ENCODE measurements around the gene RAB3IL1. TPM values are rescaled to one million over a fixed set of nuclear protein-coding genes. Genes with fewer than 3 reads are reported as not detected.
"Not testable (repeated sequence)": the region's sequence is repeated elsewhere in the genome, so short reads cannot be mapped to it uniquely, and the experiment has no call there.

The RAB3IL1 gene
- 10 to 100 TPM in 1 of 4 donors, 1 to 10 TPM in 3; 1.1 to 28.1 (median 5.7) TPM for total RNA-seq

DNA sequence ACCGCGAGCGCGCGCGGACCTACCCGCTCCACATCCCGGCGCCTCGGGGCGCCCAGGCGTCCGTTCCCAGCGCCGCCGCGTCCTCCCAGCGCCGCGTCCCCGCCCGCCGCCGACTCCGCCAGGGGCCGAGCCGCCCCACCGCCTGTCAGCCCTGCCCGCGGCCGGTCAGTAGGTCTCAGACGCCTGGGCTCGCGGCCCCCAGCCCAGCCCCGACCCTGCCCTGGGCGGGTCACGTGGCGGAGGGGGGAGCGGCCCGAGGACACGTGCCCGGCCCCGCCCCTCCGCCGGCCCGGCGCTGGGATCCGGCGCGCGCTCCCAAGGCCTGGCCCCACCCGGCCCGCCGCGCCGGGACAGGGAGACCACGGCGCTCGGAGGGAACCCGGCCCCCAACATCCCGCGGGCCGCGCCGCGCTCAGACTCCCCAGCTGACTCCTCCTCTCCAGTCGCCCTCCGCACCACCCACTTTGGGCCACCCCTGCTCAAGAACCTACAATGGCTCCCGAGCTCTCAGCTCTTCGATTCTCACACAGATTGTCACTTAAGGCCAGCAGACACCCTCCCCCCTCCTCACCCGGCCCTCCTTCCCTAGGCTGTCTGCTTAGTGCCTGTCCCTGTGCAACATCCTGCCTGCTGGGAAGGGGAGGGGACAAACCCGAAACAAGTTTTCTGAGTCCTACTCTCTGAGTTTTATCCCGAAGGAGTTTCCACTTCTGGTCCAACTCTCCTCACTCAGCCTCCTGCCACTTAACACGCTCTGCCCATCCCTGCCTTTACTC, at the start of gene RAB3IL1:
Gene RAB3IL1, minus strand, starts transcription at position 233 of the 776 bp plus-strand sequence. Its CDS starts 199 bp downstream, at position 34.
- Histone ChIP-seq H3K27ac (peak within 1 kb of the TSS; percentile 40 to 75 (median 64)), H3K27me3 (peaks cover 0 to 5% of the 10 kb centered on the region in 2 donors), H3K4me3 (peak within 1 kb of the TSS; percentile 45 to 75 (median 61)), H3K9me3 (no peaks in the 10 kb centered on the region), H3K36me3 (no peaks in the 10 kb centered on the region), H3K4me1 (peaks cover 0 to 8% (median 3%) of the 10 kb centered on the region in 4 donors)
- TF ChIP-seq CTCF (IDR thresholded peaks at IDR 0.05): no peak
- TF ChIP-seq POLR2A (IDR thresholded peaks at IDR 0.05): no peak
- DNase-seq: peak in 2 of 3 donors; percentile 67 to 74

DNA sequence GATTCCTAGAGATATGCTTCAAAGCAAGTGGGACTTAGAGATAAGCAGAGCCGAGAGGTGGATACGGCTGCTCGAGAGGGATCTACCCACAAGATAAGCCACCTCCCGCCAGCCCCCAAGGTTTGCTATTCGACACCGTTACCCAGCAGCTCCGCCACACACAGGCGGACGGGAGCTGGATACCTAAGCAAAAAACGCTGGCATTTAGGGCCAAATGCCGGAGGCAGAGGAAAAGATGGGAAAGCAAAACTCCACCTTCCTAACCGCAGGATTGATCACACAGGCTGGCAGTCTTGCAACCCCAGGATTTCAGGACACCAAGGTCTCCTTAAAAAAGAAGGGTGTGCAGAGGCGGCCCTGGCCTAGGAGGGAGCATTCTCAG, 49.4 kb upstream of the RAB3IL1 start:
- no peak for TF ChIP-seq POLR2A (IDR thresholded peaks at IDR 0.05)
- no peak for TF ChIP-seq CTCF (IDR thresholded peaks at IDR 0.05)
- Histone ChIP-seq H3K27ac (peak overlapping the region; percentile 100), H3K27me3 (no peaks in the 10 kb centered on the region), H3K9me3 (no peaks in the 10 kb centered on the region), H3K4me1 (peaks cover 5 to 69% (median 32%) of the 10 kb centered on the region in 4 donors), H3K4me3 (peak overlapping the region; percentile 85 to 99 (median 96)), H3K36me3 (peaks cover 0 to 22% (median 0%) of the 10 kb centered on the region in 3 donors)
- peak in 2 of 3 donors; percentile 56 to 60 for DNase-seq

DNA sequence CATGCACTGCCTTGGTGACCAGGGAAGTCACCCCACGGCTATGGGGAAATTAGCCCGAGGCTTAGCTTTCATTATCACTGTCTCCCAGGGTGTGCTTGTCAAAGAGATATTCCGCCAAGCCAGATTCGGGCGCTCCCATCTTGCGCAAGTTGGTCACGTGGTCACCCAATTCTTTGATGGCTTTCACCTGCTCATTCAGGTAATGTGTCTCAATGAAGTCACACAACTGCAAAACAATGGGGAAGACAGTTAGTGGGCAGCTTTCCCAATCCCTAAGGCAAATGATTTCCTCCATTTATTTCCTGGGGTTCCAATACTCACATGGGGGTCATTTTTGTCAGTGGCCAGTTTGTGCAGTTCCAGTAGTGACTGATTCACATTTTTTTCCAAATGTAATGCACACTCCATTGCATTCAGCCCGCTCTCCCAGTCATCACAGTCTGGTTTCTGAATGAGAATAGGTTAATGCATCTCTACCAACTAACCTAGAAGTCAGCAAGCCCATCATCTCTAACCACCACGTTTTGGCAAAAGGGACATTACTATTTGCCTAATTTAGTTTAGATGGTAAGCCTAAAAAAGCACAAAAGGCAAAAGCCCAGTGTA, 47.4 kb upstream of the RAB3IL1 start:
- H3K9me3 ChIP-seq, H3K27me3 ChIP-seq: not testable (repeated sequence)
- Histone ChIP-seq H3K36me3 (peaks cover 0 to 22% (median 0%) of the 10 kb centered on the region in 3 donors), H3K4me3 (peak overlapping the region; percentile 85 to 99 (median 96)), H3K27ac (peak overlapping the region; percentile 100), H3K4me1 (peaks cover 4 to 69% (median 26%) of the 10 kb centered on the region in 4 donors)
- TF ChIP-seq POLR2A (IDR thresholded peaks at IDR 0.05): peak in 1 of 2 donors; percentile 41
- peak in 2 of 3 donors; percentile 50 to 81 for DNase-seq

DNA sequence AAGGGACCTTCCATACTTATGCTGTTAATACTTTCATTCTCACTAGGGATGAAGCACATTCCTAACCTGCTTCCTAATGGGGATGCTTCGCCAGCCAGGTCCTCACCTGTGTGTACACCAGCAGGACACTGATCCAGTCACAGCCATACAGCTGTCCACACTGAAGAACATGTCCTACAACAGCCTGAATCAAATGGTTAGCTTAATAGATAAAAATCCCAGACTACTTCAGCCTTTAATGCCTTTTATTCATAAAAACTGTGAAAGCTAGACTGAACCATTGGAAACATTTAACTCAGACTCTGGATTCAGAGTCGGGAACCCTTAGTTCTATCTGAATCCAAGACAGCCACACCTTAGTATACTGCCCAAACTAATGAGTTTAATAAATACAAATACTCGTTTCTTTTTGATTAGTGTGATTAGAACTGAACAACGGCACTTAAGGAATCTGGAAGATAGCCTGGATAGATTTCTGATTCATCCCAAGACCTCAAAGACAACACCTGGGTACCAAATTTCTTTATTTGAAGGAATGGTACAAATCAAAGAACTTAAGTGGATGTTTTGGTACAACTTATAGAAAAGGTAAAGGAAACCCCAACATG, 46.8 kb upstream of the RAB3IL1 start:
- Histone ChIP-seq H3K27me3 (no peaks in the 10 kb centered on the region), H3K9me3 (no peaks in the 10 kb centered on the region), H3K27ac (peak overlapping the region; percentile 75 to 100 (median 100)), H3K36me3 (peaks cover 0 to 22% (median 0%) of the 10 kb centered on the region in 3 donors), H3K4me3 (peak overlapping the region in 2 of 4 donors; percentile 85 to 95), H3K4me1 (peaks cover 4 to 62% (median 26%) of the 10 kb centered on the region in 4 donors)
- TF ChIP-seq POLR2A (IDR thresholded peaks at IDR 0.05): peak in 1 of 2 donors; percentile 20
- no peak for TF ChIP-seq CTCF (IDR thresholded peaks at IDR 0.05)
- peak in 1 of 3 donors; percentile 46 for DNase-seq

- DNase-seq: peak; percentile 47 to 63 (median 63)
- H3K27me3 ChIP-seq: no peaks in the 10 kb centered on the region
- H3K4me3 ChIP-seq: peak overlapping the region in 2 of 4 donors; percentile 85 to 95
- no peaks in the 10 kb centered on the region for H3K9me3 ChIP-seq
- peak in 1 of 6 experiments; percentile 4 for TF ChIP-seq CTCF (IDR thresholded peaks at IDR 0.05)
- peak in 1 of 2 donors; percentile 9 for TF ChIP-seq POLR2A (IDR thresholded peaks at IDR 0.05)
- H3K27ac ChIP-seq: peak overlapping the region; percentile 75 to 100 (median 100)
- H3K4me1 ChIP-seq: peaks cover 4 to 56% (median 26%) of the 10 kb centered on the region in 4 donors
- peaks cover 0 to 22% (median 0%) of the 10 kb centered on the region in 3 donors for H3K36me3 ChIP-seq
These were observed 46.1 kb upstream of the RAB3IL1 start for GRCh38 chr11:61963282-61964057.

All from Peyer's patch (tissue), 4 donors.